RWPE2 (cell line): ENCODE measurements around the gene TRAPPC3.

ENCODE experiments used
- ATAC-seq: fragments of 200-7000 bp; cut with Tn5 transposase; 3 replicates; pipeline ENCODE4 v1.9.1; 2021; ENCODE audit warnings: low read depth
- DNase-seq: peaks from one replicate; pipeline ENCODE4 v3.0.0-alpha.2; 2020; ENCODE audit warnings: low spot score
- H3K27ac ChIP-seq: fragments of 450-650 bp; 2 replicates; pipeline ENCODE4 v1.5.1; 2017; ENCODE audit warnings: mild to moderate bottlenecking; ENCODE audit not compliant: poor library complexity, severe bottlenecking
- H3K27me3 ChIP-seq: fragments of 250-450 bp; sonication (Bioruptor Pico); 2 replicates; pipeline ENCODE4 v1.5.1; 2021; ENCODE audit warnings: mild to moderate bottlenecking, moderate library complexity; ENCODE audit not compliant: insufficient read depth, poor library complexity, severe bottlenecking
- H3K36me3 ChIP-seq: fragments of 250-450 bp; sonication (Bioruptor Pico); 2 replicates; pipeline ENCODE4 v1.5.1; 2020; ENCODE audit warnings: low read depth, mild to moderate bottlenecking, moderate library complexity
- H3K4me1 ChIP-seq: fragments of 250-450 bp; sonication (Bioruptor Pico); 2 replicates; pipeline ENCODE4 v1.5.1; 2021; ENCODE audit warnings: mild to moderate bottlenecking, moderate library complexity; ENCODE audit not compliant: insufficient read depth, poor library complexity, severe bottlenecking
- H3K4me3 ChIP-seq: fragments of 250-450 bp; sonication (Bioruptor Pico); 2 replicates; pipeline ENCODE4 v1.5.1; 2021; ENCODE audit warnings: mild to moderate bottlenecking, moderate library complexity; ENCODE audit not compliant: severe bottlenecking
- H3K9me3 ChIP-seq: fragments of 250-450 bp; sonication (Bioruptor Pico); 2 replicates; pipeline ENCODE4 v1.5.1; 2021; ENCODE audit warnings: mild to moderate bottlenecking, moderate library complexity; ENCODE audit not compliant: severe bottlenecking
- TF ChIP-seq, protein P1 (sequence below): fragments of 450-650 bp; IDR thresholded peaks from one replicate; pipeline ENCODE4 v1.5.1; 2017; ENCODE audit warnings: mild to moderate bottlenecking, moderate library complexity; ENCODE audit not compliant: poor library complexity, severe bottlenecking

Gene TRAPPC3

DNA sequence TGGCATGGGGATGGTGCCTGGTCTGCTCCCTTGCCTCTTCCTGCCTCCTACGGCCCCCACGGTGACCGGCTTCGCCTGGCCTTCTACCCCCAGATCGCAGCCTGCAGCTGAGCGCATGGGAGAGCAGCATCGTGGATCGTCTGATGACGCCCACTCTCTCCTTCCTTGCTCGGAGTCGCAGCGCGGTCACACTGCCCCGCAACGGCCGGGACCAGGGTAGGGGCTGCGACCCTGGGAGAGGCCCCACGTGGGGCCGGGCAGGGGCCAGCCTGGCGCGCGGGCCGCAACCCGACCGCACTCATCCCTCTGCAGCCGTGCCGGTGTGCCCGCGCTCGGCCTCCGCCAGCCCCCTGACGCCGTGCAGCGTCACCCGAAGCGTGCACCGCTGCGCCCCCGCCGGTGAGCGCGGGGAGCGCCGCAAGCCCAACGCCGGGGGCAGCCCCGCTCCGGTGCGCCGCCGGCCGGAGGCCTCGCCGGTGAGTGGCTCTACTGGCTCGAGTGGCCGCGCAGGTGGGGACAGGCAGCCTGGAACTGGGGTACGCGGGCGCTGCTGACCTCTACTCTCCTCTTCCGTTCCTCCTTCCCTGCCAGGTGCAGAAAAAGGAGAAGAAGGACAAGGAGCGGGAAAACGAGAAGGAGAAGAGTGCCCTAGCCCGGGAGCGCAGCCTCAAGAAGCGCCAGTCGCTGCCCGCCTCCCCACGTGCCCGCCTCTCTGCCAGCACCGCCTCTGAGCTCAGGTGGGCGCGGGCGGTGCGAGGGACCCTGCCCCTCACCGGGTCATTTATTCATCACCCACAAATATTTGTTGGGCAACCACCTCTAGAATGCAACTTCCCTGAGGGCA is 27.0 kb upstream of the TRAPPC3 start:
- Histone ChIP-seq H3K36me3 (peaks cover 91% of the 10 kb centered on the region), H3K27ac (peak overlapping the region; percentile 2)
- TF ChIP-seq, protein P1, sequence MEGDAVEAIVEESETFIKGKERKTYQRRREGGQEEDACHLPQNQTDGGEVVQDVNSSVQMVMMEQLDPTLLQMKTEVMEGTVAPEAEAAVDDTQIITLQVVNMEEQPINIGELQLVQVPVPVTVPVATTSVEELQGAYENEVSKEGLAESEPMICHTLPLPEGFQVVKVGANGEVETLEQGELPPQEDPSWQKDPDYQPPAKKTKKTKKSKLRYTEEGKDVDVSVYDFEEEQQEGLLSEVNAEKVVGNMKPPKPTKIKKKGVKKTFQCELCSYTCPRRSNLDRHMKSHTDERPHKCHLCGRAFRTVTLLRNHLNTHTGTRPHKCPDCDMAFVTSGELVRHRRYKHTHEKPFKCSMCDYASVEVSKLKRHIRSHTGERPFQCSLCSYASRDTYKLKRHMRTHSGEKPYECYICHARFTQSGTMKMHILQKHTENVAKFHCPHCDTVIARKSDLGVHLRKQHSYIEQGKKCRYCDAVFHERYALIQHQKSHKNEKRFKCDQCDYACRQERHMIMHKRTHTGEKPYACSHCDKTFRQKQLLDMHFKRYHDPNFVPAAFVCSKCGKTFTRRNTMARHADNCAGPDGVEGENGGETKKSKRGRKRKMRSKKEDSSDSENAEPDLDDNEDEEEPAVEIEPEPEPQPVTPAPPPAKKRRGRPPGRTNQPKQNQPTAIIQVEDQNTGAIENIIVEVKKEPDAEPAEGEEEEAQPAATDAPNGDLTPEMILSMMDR: no peak

DNA sequence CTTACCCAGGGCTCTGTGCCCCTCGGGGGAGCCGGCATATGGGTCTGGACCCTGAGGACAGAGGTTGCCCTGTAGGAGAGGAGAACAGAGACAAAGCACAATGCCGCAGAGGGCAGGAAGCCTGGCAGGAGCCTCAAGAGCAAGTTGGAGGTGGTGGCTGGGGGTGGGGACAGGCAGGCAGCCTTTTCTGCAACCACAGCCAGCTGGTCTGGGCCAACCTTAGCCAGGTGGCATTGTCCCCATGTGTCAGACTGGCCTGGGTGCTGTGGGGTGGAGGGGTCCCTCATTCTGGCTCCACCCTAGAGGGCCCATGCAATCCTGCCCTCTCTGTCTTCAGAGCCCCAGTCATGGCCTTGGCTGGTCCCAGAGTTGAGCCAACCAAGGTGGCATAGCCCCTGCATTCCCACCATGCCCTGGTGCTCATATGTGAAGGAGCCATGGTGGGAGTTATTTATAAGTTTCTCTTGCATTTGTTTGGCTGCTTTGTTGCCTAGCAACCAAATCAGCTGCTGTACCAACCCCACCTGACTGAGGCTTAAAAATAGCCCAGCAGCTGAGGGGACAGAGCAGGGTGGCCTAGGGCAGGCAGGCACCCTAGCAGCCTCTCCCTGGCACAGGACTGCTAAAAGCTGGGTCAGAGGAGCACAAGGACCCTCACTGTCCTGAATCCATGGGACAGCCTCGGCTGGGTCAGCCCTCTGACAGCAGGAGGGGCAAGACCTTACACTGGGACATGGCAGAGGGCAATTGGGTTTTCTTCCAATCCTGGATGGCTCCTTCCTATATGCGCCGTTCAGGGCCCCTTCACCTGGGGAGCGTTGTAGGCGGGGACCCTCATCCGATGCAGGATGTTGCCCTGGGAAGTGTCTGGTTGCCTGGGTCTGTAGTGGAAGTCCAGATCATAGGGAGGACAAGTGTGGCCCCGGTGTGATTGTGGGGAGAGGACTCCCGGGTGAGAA is 26.1 kb upstream of the TRAPPC3 start:
- no peak overlapping the region for H3K4me3 ChIP-seq
- no peak for DNase-seq
- H3K4me1 ChIP-seq: peaks cover 36% of the 10 kb centered on the region
- H3K27ac ChIP-seq: peak overlapping the region; percentile 97
- no peak for ATAC-seq
- TF ChIP-seq, protein P1: no peak
- peaks cover 91% of the 10 kb centered on the region for H3K36me3 ChIP-seq
- H3K27me3 ChIP-seq: no peaks in the 10 kb centered on the region
- H3K9me3 ChIP-seq: no peaks in the 10 kb centered on the region

More for the DNA sequence above, 27.0 kb upstream of the TRAPPC3 start:
- DNase-seq (no peak), ATAC-seq (no peak)
- H3K4me1 ChIP-seq: peaks cover 27% of the 10 kb centered on the region
- no peaks in the 10 kb centered on the region for H3K9me3 ChIP-seq
- H3K4me3 ChIP-seq: no peak overlapping the region
- no peaks in the 10 kb centered on the region for H3K27me3 ChIP-seq

DNA sequence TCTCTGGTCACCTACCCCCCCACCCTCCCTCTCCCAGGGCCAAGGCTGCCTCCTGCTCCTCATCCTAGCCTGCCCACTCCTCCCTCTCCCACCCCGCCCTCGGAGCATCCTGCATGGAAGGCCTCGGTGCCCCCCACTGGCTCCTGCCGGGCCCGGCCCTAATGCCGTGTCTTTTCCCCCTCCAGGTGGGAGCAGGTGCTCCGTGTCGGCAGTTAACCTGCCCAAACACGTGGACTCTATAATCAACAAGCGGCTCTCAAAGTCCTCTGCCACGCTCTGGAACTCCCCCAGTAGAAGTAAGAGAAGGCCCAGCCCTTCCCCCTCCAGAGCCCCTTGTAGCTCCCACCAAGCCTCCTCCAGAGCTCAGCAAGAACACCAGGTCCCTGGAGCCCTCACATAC is 25.4 kb upstream of the TRAPPC3 start:
- peaks cover 43% of the 10 kb centered on the region for H3K4me1 ChIP-seq
- H3K4me3 ChIP-seq: no peak overlapping the region
- no peaks in the 10 kb centered on the region for H3K9me3 ChIP-seq
- peak overlapping the region; percentile 97 for H3K27ac ChIP-seq
- no peaks in the 10 kb centered on the region for H3K27me3 ChIP-seq
- DNase-seq (no peak), ATAC-seq (no peak)
- peaks cover 91% of the 10 kb centered on the region for H3K36me3 ChIP-seq
- TF ChIP-seq, protein P1: no peak

DNA sequence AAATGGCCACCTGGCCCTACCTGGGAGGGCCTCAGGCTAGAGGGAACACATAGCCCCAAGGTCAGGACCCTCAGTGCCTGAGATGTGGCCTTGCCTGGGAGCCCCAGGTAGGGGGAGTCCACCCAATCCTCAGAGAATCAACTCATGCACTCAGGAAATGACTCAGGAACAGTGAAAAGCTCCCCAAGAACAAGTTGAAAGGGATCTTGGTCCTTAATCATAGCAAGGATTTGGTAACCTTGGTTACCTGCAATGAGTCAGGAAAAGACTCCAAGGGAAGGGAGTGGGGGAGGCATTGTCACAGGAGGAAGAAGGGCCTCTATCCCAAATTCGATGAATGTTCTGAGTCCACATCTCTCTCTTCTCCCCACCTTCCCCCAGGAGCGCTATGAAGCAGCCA is 23.7 kb upstream of the TRAPPC3 start:
- Histone ChIP-seq H3K27ac (peak overlapping the region; percentile 97), H3K9me3 (no peaks in the 10 kb centered on the region), H3K4me3 (no peak overlapping the region), H3K27me3 (no peaks in the 10 kb centered on the region), H3K36me3 (peaks cover 86% of the 10 kb centered on the region), H3K4me1 (peaks cover 46% of the 10 kb centered on the region)
- TF ChIP-seq, protein P1: no peak
- ATAC-seq: peak; percentile 84
- no peak for DNase-seq
